ENCODE measurements around the gene PSTPIP1.

DNA sequence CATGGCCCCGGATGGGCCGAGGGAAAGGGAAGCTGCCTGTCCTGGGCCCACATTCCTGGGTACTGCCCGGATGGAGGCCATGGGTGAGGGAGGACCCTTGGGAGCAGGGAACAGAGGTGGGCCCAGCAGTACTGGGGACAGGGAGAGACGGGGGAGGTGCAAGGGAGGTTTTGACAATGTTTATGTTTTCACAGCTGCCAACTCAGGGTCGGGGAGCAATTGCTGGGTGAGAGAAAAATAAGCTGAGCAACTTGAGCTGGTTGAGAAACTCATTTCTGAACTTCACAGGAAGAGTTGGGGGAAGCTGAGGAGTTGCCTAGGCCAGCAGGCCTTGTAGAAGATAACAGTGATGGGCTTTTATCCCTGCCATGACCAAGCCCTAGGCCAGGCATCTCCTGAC, 87.0 kb downstream of the PSTPIP1 start:
- TF ChIP-seq EZH2 (IDR thresholded peaks at IDR 0.05; ENCODE audit: insufficient read depth, poor library complexity, severe bottlenecking) (no peak), EZH2phosphoT487 (IDR thresholded peaks at IDR 0.05; ENCODE audit: insufficient read depth, low read depth) (no peak)

Measured in GM23248 (cell line).